Sigmoid colon (tissue), 7 donors: ENCODE data around the gene BRF1. TPM values are rescaled to one million over a fixed set of nuclear protein-coding genes. Genes with fewer than 3 reads are reported as not detected.

Experiments
- DNase-seq: peaks from one replicate; pipeline ENCODE4 v3.0.0-alpha.2; 2019
- H3K27ac ChIP-seq, 4 donors: fragments of 200-600 bp; sonication (generic); one replicate each; pipeline ENCODE4 v1.5.1; 2016 to 2019; ENCODE audit warnings: mild to moderate bottlenecking in 1 of 4
- H3K27me3 ChIP-seq, 3 donors: fragments of 200-600 bp; sonication (generic); one replicate each; pipeline ENCODE4 v1.5.1; 2019; ENCODE audit warnings: mild to moderate bottlenecking in 1 of 3
- H3K36me3 ChIP-seq, 4 donors: fragments of 200-600 bp; sonication (generic); one replicate each; pipeline ENCODE4 v1.5.1; 2016 to 2019
- H3K4me1 ChIP-seq, 4 donors: fragments of 200-600 bp; sonication (generic); one replicate each; pipeline ENCODE4 v1.5.1; 2017 to 2019
- H3K4me3 ChIP-seq, 4 donors: fragments of 200-600 bp; sonication (generic); one replicate each; pipeline ENCODE4 v1.5.1; 2017 to 2019; ENCODE audit warnings: mild to moderate bottlenecking in 2 of 4, moderate library complexity in 1 of 4
- H3K9me3 ChIP-seq, 4 donors: fragments of 200-600 bp in 3 of 4; sonication (generic) in 3 of 4; one replicate each; pipeline versions ENCODE4 v1.5.1 to v1.6.1; 2013 to 2019
- CTCF ChIP-seq, 4 experiments: fragments of 450-650 bp in 3 of 4; fragments of 200-600 bp in 1 of 4; IDR thresholded peaks; one replicate each; pipeline ENCODE4 v1.5.1; 2016 to 2019; ENCODE audit warnings: antibody characterized with exemption in 4 of 4, mild to moderate bottlenecking in 3 of 4, moderate library complexity in 2 of 4
- EP300 ChIP-seq, 4 donors: sonication (generic); formaldehyde crosslinking; IDR thresholded peaks; one replicate each; pipeline ENCODE4 v1.6.1; 2017; ENCODE audit warnings: antibody characterized with exemption in 4 of 4
- POLR2A ChIP-seq, 2 donors: fragments of 450-650 bp; IDR thresholded peaks; one replicate each; pipeline ENCODE4 v1.6.1; 2016; ENCODE audit warnings: antibody characterized with exemption in 2 of 2, mild to moderate bottlenecking in 2 of 2, moderate library complexity in 2 of 2
- POLR2AphosphoS5 ChIP-seq, 4 donors: sonication (generic); formaldehyde crosslinking; IDR thresholded peaks; one replicate each; pipeline ENCODE4 v1.6.1; 2017; ENCODE audit warnings: antibody characterized with exemption in 4 of 4
- WGBS, 2 donors: extraction: QIAGEN DNeasy Blood & Tissue Kit; methylation state at CpG; one replicate each; pipeline ENCODE4 v1.1.7; 2013; 5-methylcytosine and 5-hydroxymethylcytosine counted together
- intact Hi-C: fragments of 100-400 bp; cut with DNase I; formaldehyde crosslinking; loops from one replicate; pipeline ENCODE4 v1.15.1; 2023
- polyA plus RNA-seq, 3 donors: library from polyadenylated mRNA; stranded (reverse); fragments of 200-250 nt; gene quantifications; one replicate each; pipeline ENCODE4 v1.2.3, GENCODE V29; 2013
- total RNA-seq, 4 donors: library from RNA; depleted of rRNA; stranded (reverse); fragments of >200 nt; gene quantifications; one replicate each; pipeline ENCODE4 v1.1.0, GENCODE V29; 2016
- donor health status: healthy with polysubstance abuse.
- donor health status: Bipolar disorder and iron deficiency.
- donor health status: healthy.

BRF1 gene
- total and polyA plus RNA-seq, 7 donors = 9.0 to 39.2 (median 23.7) TPM

- H3K36me3 ChIP-seq = peaks cover 0 to 33% (median 0%) of the 10 kb centered on the region in 4 donors
- no peaks in the 10 kb centered on the region for H3K27me3 ChIP-seq
- no peak overlapping the region for H3K4me3 ChIP-seq
- TF ChIP-seq EP300 (IDR thresholded peaks at IDR 0.05) (no peak), POLR2A (IDR thresholded peaks at IDR 0.05) (no peak), POLR2AphosphoS5 (IDR thresholded peaks at IDR 0.05) (no peak)
- H3K27ac ChIP-seq = no peak overlapping the region
- no peaks in the 10 kb centered on the region for H3K4me1 ChIP-seq
- 93 to 95% methylated on average over 22 of the region's 22 CpGs for WGBS, 2 donors
- H3K9me3 ChIP-seq = no peaks in the 10 kb centered on the region
- intact Hi-C loops = no loop called here
- no peak for DNase-seq
Measured at GRCh38 chr14:105271224-105271890, 29.4 kb downstream of the BRF1 start.

GRCh38 chr14:105269405-105269804 lies 31.4 kb downstream of the BRF1 start:
- Histone ChIP-seq H3K27ac (no peak overlapping the region), H3K4me3 (no peak overlapping the region), H3K9me3 (no peaks in the 10 kb centered on the region), H3K36me3 (peaks cover 0 to 43% (median under 1%) of the 10 kb centered on the region in 4 donors), H3K4me1 (no peaks in the 10 kb centered on the region), H3K27me3 (no peaks in the 10 kb centered on the region)
- WGBS, 2 donors = 76 to 94% methylated on average over 11 of the region's 11 CpGs
- intact Hi-C loops = no loop called here
- TF ChIP-seq CTCF (IDR thresholded peaks at IDR 0.05) = no peak
- no peak for DNase-seq

GRCh38 chr14:105268736-105269354 lies 32.0 kb downstream of the BRF1 start:
- H3K4me3 ChIP-seq = no peak overlapping the region
- WGBS, 2 donors = 89 to 95% methylated on average over 18 of the region's 18 CpGs
- no peak overlapping the region for H3K27ac ChIP-seq
- H3K9me3 ChIP-seq = no peaks in the 10 kb centered on the region
- intact Hi-C loops = no loop called here
- TF ChIP-seq EP300 (IDR thresholded peaks at IDR 0.05) (no peak), CTCF (IDR thresholded peaks at IDR 0.05) (no peak), POLR2A (IDR thresholded peaks at IDR 0.05) (no peak), POLR2AphosphoS5 (IDR thresholded peaks at IDR 0.05) (no peak)
- no peak for DNase-seq
- no peaks in the 10 kb centered on the region for H3K4me1 ChIP-seq
- H3K27me3 ChIP-seq = no peaks in the 10 kb centered on the region
- H3K36me3 ChIP-seq = peaks cover 0 to 49% (median 4%) of the 10 kb centered on the region in 4 donors

GRCh38 chr14:105267820-105268548 lies 32.8 kb downstream of the BRF1 start:
- H3K36me3 ChIP-seq = peaks cover 0 to 55% (median 6%) of the 10 kb centered on the region in 4 donors
- 89 to 93% methylated on average over 21 of the region's 21 CpGs for WGBS, 2 donors
- H3K4me1 ChIP-seq = no peaks in the 10 kb centered on the region
- H3K27me3 ChIP-seq = no peaks in the 10 kb centered on the region
- no peak for DNase-seq
- no peak overlapping the region for H3K27ac ChIP-seq
- no peaks in the 10 kb centered on the region for H3K9me3 ChIP-seq
- H3K4me3 ChIP-seq = no peak overlapping the region
- intact Hi-C loops = no loop called here
- TF ChIP-seq POLR2AphosphoS5 (IDR thresholded peaks at IDR 0.05) (no peak), CTCF (IDR thresholded peaks at IDR 0.05) (no peak), EP300 (IDR thresholded peaks at IDR 0.05) (no peak), POLR2A (IDR thresholded peaks at IDR 0.05) (no peak)

GRCh38 chr14:105261781-105262180 lies 39.0 kb downstream of the BRF1 start:
- intact Hi-C loops = no loop called here
- H3K4me3 ChIP-seq = no peak overlapping the region
- no peak for DNase-seq
- 94 to 95% methylated on average over 20 of the region's 20 CpGs for WGBS, 2 donors
- no peaks in the 10 kb centered on the region for H3K4me1 ChIP-seq
- H3K27me3 ChIP-seq = no peaks in the 10 kb centered on the region
- H3K36me3 ChIP-seq = peaks cover 0 to 50% (median 6%) of the 10 kb centered on the region in 4 donors
- H3K27ac ChIP-seq = no peak overlapping the region
- no peak for TF ChIP-seq POLR2AphosphoS5 (IDR thresholded peaks at IDR 0.05)
- no peak for TF ChIP-seq POLR2A (IDR thresholded peaks at IDR 0.05)
- no peak for TF ChIP-seq CTCF (IDR thresholded peaks at IDR 0.05)
- no peak for TF ChIP-seq EP300 (IDR thresholded peaks at IDR 0.05)
- H3K9me3 ChIP-seq = no peaks in the 10 kb centered on the region
